ENCODE results near the gene HSCB. TPM values are rescaled to one million over a fixed set of nuclear protein-coding genes. Genes with fewer than 3 reads are reported as not detected.
A peak's percentile ranks its signal among the peaks of the same experiment; 100 is the strongest.
"Not testable (repeated sequence)": the region's sequence is repeated elsewhere in the genome, so short reads cannot be mapped to it uniquely, and the experiment has no call there.

The HSCB gene
- total RNA-seq, 6 donors from 2014 or later, result 9.7 to 29.3 (median 12.3) TPM

DNA sequence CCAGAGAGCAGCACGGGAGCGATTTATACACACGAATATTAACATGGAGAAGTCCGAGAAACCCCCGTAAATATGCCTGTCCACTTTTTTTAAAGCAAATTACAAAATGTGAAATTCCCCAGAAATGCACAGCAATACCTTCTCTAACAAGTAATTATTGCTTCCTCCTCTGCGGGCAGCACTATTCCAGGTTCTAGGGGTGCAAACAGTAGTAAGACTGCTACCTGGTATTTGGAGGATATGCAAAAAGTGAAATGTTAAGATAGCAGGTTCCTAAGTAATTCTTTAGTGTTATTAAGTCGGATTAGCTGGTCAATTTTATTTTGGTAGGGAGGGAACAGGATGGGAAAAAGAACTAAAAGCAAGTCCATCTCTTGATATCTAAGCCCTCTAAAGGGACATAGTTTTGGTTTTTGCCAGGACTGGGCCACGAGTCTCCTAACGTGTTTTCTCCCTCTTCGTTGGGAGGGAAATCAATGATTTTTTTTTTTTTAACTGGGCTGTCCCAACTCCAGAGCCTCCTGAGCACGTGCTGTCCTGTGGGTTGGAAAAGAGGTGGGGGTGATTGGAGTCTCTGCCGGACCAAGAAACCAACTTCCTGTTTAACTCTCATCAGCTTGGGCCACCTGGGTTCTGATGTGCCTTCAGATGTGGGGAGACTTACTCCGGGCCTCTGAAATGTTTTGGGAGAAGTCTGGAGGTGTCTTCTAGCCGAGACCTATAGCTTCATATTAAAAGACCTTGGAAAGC is 60.2 kb downstream of the HSCB start:
- peaks cover 31 to 45% (median 38%) of the 10 kb centered on the region in 4 donors for H3K4me1 ChIP-seq
- TF ChIP-seq POLR2A (IDR thresholded peaks at IDR 0.05), result peak in 2 of 4 donors; percentile 25 to 26
- TF ChIP-seq, protein P1, sequence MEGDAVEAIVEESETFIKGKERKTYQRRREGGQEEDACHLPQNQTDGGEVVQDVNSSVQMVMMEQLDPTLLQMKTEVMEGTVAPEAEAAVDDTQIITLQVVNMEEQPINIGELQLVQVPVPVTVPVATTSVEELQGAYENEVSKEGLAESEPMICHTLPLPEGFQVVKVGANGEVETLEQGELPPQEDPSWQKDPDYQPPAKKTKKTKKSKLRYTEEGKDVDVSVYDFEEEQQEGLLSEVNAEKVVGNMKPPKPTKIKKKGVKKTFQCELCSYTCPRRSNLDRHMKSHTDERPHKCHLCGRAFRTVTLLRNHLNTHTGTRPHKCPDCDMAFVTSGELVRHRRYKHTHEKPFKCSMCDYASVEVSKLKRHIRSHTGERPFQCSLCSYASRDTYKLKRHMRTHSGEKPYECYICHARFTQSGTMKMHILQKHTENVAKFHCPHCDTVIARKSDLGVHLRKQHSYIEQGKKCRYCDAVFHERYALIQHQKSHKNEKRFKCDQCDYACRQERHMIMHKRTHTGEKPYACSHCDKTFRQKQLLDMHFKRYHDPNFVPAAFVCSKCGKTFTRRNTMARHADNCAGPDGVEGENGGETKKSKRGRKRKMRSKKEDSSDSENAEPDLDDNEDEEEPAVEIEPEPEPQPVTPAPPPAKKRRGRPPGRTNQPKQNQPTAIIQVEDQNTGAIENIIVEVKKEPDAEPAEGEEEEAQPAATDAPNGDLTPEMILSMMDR (IDR thresholded peaks at IDR 0.05), result no peak
- H3K36me3 ChIP-seq, result peaks cover 5 to 26% (median 12%) of the 10 kb centered on the region in 4 donors
- H3K27me3 ChIP-seq, result no peaks in the 10 kb centered on the region
- 29 to 30% methylated on average over 14 of the region's 14 CpGs for WGBS, 2 donors
- peak in 1 of 2 donors; percentile 65 for DNase-seq
- peak overlapping the region in 3 of 4 donors; percentile 70 to 74 (median 73) for H3K4me3 ChIP-seq
- no peaks in the 10 kb centered on the region for H3K9me3 ChIP-seq
- no peak for ATAC-seq (ENCODE audit: low FRiP score in 2 of 2)
- peak overlapping the region; percentile 98 to 100 (median 99) for H3K27ac ChIP-seq

DNA sequence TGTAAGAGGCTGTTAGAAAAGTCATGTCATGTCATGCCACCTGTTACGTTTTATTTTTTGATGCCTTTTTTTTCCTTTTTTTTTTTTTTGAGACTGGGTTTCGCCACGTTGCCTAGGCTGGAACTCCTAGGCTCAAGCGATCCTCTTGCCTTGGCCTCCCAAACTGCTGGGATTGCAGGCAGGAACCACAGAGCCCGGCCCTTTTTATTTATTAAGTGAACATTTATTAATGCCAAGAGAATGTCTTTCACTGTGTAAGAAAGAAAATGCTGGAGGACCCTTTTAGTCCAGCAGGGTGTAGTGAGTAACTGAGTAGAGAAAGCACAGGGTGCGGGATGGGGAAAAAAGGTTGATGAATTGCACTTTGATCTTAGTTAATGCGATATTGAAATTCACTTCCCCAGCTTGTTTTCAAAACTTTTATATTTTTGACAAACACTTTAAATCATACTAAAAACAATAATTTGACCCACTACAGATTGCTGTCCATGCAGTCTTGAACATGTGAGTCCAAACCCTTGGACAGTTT is 60.8 kb downstream of the HSCB start:
- DNase-seq, result no peak
- TF ChIP-seq EP300 (IDR thresholded peaks at IDR 0.05) (no peak), POLR2A (IDR thresholded peaks at IDR 0.05) (no peak)
- TF ChIP-seq, protein P1 (IDR thresholded peaks at IDR 0.05), result peak in 1 of 6 experiments; percentile 16
- Histone ChIP-seq H3K36me3 (peaks cover 0 to 19% (median 5%) of the 10 kb centered on the region in 4 donors), H3K27me3 (no peaks in the 10 kb centered on the region), H3K9me3 (no peaks in the 10 kb centered on the region), H3K4me3 (peak overlapping the region in 1 of 4 donors; percentile 74), H3K27ac (peak overlapping the region; percentile 98 to 100 (median 99)), H3K4me1 (peaks cover 27 to 43% (median 32%) of the 10 kb centered on the region in 4 donors)
- 61 to 65% methylated on average over 7 of the region's 7 CpGs for WGBS, 2 donors
- ATAC-seq (ENCODE audit: low FRiP score in 2 of 2), result no peak

DNA sequence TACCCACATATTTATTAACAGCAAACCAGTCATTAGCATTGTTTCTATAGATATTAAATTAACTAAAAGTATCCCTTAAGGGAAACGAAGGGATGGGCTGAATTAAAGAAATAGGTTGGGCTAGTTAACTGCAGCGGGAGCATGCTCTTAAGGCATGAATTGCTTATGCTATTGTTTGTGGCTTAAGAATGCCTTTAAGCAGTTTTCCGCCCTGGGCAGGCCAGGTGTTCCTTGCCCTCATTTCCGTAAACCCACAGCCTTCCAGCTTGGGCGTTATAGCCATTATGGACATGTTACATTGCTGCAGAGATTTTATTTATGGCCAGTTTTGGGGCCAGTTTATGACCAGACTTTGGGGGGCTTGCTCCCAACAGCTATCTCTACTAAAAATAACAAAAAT is 63.6 kb downstream of the HSCB start:
- Histone ChIP-seq H3K36me3 (peaks cover 0 to 17% (median 0%) of the 10 kb centered on the region in 4 donors), H3K4me1 (peaks cover 37 to 55% (median 41%) of the 10 kb centered on the region in 4 donors)
- ATAC-seq (ENCODE audit: low FRiP score in 2 of 2); DNase-seq; H3K27me3 ChIP-seq; H3K27ac ChIP-seq; H3K9me3 ChIP-seq; H3K4me3 ChIP-seq: not testable (repeated sequence)
- WGBS, 2 donors, result 92 to 94% methylated on average over 5 of the region's 5 CpGs

Other genes starting within 250 kb of the HSCB start
- gene TTC28, start 62.2 kb upstream of the HSCB start, total RNA-seq, result 10 to 100 TPM; 30.1 to 69.4 (median 41.4) TPM
- 10 to 100 TPM in 3 of 6 donors, 1 to 10 TPM in 3; 5.6 to 14.7 (median 9.7) TPM for gene CHEK2, start 219 bp upstream of the HSCB start, total RNA-seq
- gene CCDC117, start 30.7 kb downstream of the HSCB start, total RNA-seq, result 10 to 100 TPM; 13.2 to 32.5 (median 20.8) TPM
- gene XBP1, start 58.5 kb downstream of the HSCB start, total RNA-seq, result 100 to 1,000 TPM; 208 to 377 (median 279) TPM
- 10 to 100 TPM; 11.4 to 16.9 (median 14.4) TPM for gene ZNRF3, start 141.5 kb downstream of the HSCB start, total RNA-seq